Measurements from ENCODE around the gene TERB1.

Gene TERB1

DNA sequence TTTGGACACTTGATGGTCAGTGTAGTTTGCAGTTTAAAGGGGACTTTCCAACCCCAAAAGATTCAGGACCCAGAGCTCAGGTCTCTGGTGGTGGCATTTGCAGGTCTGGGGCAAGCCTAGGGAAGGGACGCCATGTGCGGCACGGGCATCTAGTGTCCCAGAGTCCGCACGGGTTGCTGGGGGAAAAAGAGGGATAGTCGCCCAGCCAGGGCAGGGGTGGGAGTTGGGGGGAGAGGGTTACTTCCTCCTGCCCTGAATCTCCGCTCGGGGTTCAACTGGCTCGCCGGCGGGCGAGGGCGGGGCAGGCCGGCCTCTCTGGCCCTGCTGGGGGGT lies 42.6 kb upstream of the TERB1 start:
- Histone ChIP-seq H3K36me3 (ENCODE audit: control insufficient read depth in 1 of 2, insufficient read depth in 2 of 2, low read length in 2 of 2) (no peaks in the 10 kb centered on the region), H3K9me3 (ENCODE audit: control insufficient read depth in 1 of 2, low read length in 2 of 2) (no peaks in the 10 kb centered on the region), H3K27me3 (ENCODE audit: low read depth, low read length) (peaks cover 20% of the 10 kb centered on the region), H3K27ac (ENCODE audit: low read length) (no peak overlapping the region), H3K4me3 (ENCODE audit: low read depth in 1 of 2, low read length in 2 of 2) (peak overlapping the region in 1 of 2 donors; percentile 77), H3K4me1 (ENCODE audit: control insufficient read depth in 1 of 2, insufficient read depth in 2 of 2, low read length in 2 of 2) (peaks cover 0 to 19% of the 10 kb centered on the region in 2 donors)

DNA sequence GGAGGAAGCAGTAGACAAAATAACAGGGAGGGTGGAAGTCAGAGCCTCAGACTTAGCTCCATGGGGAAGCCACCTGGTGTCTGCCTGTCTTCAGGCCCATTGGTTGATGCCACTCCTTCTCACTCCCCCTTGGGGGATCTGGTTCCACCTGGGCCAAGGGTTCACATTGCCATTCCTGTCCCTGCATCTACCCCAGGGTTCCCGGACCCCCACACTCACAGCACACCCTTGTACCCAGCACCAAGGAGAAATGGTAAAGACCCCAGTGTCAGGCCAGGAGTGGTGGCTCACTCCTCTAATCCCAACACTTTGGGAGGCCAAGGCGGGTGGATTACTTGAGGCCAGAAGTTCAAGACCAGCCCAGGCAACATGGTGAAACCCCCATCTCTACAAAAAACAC lies 41.8 kb upstream of the TERB1 start:
- no peak overlapping the region for H3K27ac ChIP-seq (ENCODE audit: low read length)
- no peak overlapping the region for H3K4me3 ChIP-seq (ENCODE audit: low read depth in 1 of 2, low read length in 2 of 2)
- no peaks in the 10 kb centered on the region for H3K9me3 ChIP-seq (ENCODE audit: control insufficient read depth in 1 of 2, low read length in 2 of 2)
- peaks cover 20% of the 10 kb centered on the region for H3K27me3 ChIP-seq (ENCODE audit: low read depth, low read length)
- no peaks in the 10 kb centered on the region for H3K36me3 ChIP-seq (ENCODE audit: control insufficient read depth in 1 of 2, insufficient read depth in 2 of 2, low read length in 2 of 2)
- peaks cover 0 to 19% of the 10 kb centered on the region in 2 donors for H3K4me1 ChIP-seq (ENCODE audit: control insufficient read depth in 1 of 2, insufficient read depth in 2 of 2, low read length in 2 of 2)

DNA sequence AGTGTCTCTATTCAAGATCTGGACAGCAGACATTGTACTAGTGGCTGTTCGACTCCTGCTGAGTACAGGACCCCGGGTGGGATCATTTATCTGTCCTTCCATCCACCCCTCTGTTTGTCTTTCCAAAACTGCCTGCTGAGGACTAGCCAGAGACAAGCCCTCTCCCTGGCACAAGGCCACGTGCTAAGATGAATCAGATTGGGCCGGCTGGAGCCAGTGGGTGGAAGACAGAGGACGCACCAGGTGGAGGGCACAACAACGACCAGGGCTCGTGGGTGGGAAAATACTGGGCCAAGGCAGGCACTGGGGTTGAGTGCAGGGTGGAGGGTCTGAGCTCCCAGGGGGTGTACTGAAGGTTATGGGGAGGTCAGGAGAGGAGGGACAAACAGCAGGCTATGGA lies 41.4 kb upstream of the TERB1 start:
- Histone ChIP-seq H3K36me3 (ENCODE audit: control insufficient read depth in 1 of 2, insufficient read depth in 2 of 2, low read length in 2 of 2) (no peaks in the 10 kb centered on the region), H3K27ac (ENCODE audit: low read length) (no peak overlapping the region), H3K9me3 (ENCODE audit: control insufficient read depth in 1 of 2, low read length in 2 of 2) (no peaks in the 10 kb centered on the region), H3K4me3 (ENCODE audit: low read depth in 1 of 2, low read length in 2 of 2) (no peak overlapping the region), H3K27me3 (ENCODE audit: low read depth, low read length) (peaks cover 20% of the 10 kb centered on the region), H3K4me1 (ENCODE audit: control insufficient read depth in 1 of 2, insufficient read depth in 2 of 2, low read length in 2 of 2) (peaks cover 0 to 19% of the 10 kb centered on the region in 2 donors)

DNA sequence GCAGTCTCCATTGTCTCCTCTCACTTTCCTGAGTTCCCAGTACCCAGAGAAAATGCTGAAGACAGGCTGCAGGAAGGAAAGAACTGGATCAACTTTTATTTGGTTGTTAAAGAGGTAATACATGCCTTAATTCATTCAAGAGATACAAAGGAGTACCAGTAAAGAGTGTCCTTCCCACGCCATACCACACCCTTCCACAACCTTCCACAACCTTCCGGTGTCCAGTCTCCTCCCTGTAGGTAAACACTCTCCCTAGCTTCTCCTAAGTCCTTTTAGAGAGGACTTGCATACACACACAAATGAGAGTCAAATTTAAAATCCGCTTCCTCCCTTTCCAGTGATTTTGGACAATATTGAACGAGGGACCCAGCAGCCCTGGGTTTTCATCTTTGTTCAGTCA lies 40.0 kb upstream of the TERB1 start:
- Histone ChIP-seq H3K36me3 (ENCODE audit: control insufficient read depth in 1 of 2, insufficient read depth in 2 of 2, low read length in 2 of 2) (no peaks in the 10 kb centered on the region), H3K4me1 (ENCODE audit: control insufficient read depth in 1 of 2, insufficient read depth in 2 of 2, low read length in 2 of 2) (peaks cover 0 to 19% of the 10 kb centered on the region in 2 donors), H3K4me3 (ENCODE audit: low read depth in 1 of 2, low read length in 2 of 2) (no peak overlapping the region), H3K27ac (ENCODE audit: low read length) (no peak overlapping the region), H3K9me3 (ENCODE audit: control insufficient read depth in 1 of 2, low read length in 2 of 2) (no peaks in the 10 kb centered on the region), H3K27me3 (ENCODE audit: low read depth, low read length) (peaks cover 20% of the 10 kb centered on the region)

DNA sequence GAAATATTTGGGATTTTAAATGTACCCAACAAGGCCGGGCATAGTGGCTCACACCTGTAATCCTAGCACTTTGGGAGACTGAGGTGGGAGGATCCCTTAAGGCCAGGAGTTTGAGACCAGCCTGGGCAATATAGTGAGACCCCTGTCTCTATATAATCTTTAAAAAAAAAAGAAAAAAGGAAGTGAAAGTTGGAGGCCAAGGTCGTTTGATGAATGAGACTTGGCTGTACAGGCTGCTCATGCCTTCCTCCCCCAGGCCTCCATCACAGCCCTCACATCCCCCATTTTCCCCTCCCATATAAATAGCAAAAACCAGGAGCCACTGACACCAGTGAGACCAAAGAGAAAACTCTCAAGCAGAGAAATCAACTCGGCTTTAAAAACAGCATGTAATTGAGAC lies 39.5 kb upstream of the TERB1 start:
- Histone ChIP-seq H3K27ac (ENCODE audit: low read length) (no peak overlapping the region), H3K4me1 (ENCODE audit: control insufficient read depth in 1 of 2, insufficient read depth in 2 of 2, low read length in 2 of 2) (peaks cover 0 to 19% of the 10 kb centered on the region in 2 donors), H3K9me3 (ENCODE audit: control insufficient read depth in 1 of 2, low read length in 2 of 2) (no peaks in the 10 kb centered on the region)

DNA sequence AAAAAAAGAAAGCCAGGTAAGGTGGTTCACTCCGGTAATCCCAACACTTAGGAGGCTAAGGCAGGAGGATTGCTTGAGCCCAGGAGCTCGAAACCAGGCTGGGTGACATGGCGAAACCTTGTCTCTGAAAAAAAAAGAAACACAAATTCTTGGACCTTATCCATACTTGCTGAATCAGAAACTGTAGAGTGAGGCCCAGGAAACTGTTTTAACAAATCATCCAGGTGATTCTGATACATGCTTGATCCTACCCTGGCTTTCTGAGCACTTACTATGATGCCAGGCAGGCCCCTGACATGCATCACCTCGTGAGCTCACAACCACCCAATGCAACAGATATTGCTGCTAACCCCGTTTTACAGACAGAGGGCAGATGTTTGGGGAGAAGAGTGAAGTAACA lies 33.4 kb upstream of the TERB1 start:
- H3K36me3 ChIP-seq (ENCODE audit: control insufficient read depth in 1 of 2, insufficient read depth in 2 of 2, low read length in 2 of 2) = no peaks in the 10 kb centered on the region
- H3K9me3 ChIP-seq (ENCODE audit: control insufficient read depth in 1 of 2, low read length in 2 of 2) = no peaks in the 10 kb centered on the region
- H3K27me3 ChIP-seq (ENCODE audit: low read depth, low read length) = no peaks in the 10 kb centered on the region
- H3K4me1 ChIP-seq (ENCODE audit: control insufficient read depth in 1 of 2, insufficient read depth in 2 of 2, low read length in 2 of 2) = peaks cover 0 to 3% of the 10 kb centered on the region in 2 donors
- H3K27ac ChIP-seq (ENCODE audit: low read length) = no peak overlapping the region
- no peak overlapping the region for H3K4me3 ChIP-seq (ENCODE audit: low read depth in 1 of 2, low read length in 2 of 2)

More for the DNA sequence above, 39.5 kb upstream of the TERB1 start:
- peaks cover 20% of the 10 kb centered on the region for H3K27me3 ChIP-seq (ENCODE audit: low read depth, low read length)
- H3K4me3 ChIP-seq (ENCODE audit: low read depth in 1 of 2, low read length in 2 of 2) = no peak overlapping the region
- no peaks in the 10 kb centered on the region for H3K36me3 ChIP-seq (ENCODE audit: control insufficient read depth in 1 of 2, insufficient read depth in 2 of 2, low read length in 2 of 2)

DNA sequence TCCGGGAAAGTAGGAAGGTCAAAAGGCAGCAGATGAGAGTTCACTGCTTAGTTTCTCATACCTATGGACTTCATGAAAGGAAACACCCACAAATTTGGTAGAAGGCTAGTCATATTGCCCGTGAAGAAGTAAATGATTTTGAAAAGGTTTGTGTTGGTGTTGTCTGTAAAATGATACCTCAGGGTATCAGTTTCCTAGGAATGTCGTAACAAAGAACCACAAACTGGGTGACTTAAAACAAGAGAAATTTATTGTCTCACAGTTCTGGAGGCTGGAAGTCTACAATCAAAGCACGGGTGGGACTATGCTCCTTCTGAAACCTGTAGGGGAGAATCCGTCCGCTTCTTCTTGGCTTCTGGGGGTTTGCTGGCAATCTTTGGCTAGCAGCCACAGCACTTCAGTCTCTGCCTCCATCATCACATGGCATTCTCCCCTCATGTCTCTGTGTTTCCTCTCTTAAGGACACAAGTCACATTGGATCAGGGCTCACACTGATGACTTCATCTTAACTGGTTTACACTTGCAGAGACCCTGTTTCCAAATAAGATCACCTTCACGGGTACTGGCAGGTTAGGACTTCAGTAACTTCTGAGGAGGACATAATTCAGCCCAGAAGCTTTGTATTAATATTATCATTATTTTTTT lies 31.4 kb upstream of the TERB1 start:
- Histone ChIP-seq H3K4me1 (ENCODE audit: control insufficient read depth in 1 of 2, insufficient read depth in 2 of 2, low read length in 2 of 2) (peaks cover 0 to 17% of the 10 kb centered on the region in 2 donors), H3K27me3 (ENCODE audit: low read depth, low read length) (no peaks in the 10 kb centered on the region)

DNA sequence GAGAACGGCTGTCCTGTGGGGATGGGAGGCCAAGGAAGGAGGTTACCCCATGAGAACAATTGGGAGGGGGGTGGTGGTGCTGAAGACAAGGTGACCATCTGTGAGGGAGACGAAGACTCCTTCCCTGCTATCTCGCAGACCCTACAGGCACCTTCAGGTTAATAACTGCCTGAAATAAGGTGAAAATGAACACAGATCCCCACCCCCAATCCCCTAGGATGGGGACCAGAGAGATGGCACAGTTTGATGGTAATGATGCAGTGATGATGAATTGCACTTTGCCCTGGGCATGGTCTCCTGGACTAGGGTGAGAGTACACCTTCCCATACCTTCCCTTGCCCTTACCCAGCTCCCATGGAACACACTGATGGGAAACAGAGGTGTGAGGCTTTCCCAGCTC lies 30.8 kb upstream of the TERB1 start:
- peaks cover 0 to 4% of the 10 kb centered on the region in 2 donors for H3K36me3 ChIP-seq (ENCODE audit: control insufficient read depth in 1 of 2, insufficient read depth in 2 of 2, low read length in 2 of 2)
- H3K4me1 ChIP-seq (ENCODE audit: control insufficient read depth in 1 of 2, insufficient read depth in 2 of 2, low read length in 2 of 2) = peaks cover 0 to 17% of the 10 kb centered on the region in 2 donors
- H3K4me3 ChIP-seq (ENCODE audit: low read depth in 1 of 2, low read length in 2 of 2) = no peak overlapping the region
- H3K27ac ChIP-seq (ENCODE audit: low read length) = no peak overlapping the region
- H3K27me3 ChIP-seq (ENCODE audit: low read depth, low read length) = no peaks in the 10 kb centered on the region
- no peaks in the 10 kb centered on the region for H3K9me3 ChIP-seq (ENCODE audit: control insufficient read depth in 1 of 2, low read length in 2 of 2)

More for the DNA sequence above, 31.4 kb upstream of the TERB1 start:
- Histone ChIP-seq H3K27ac (ENCODE audit: low read length) (no peak overlapping the region), H3K36me3 (ENCODE audit: control insufficient read depth in 1 of 2, insufficient read depth in 2 of 2, low read length in 2 of 2) (no peaks in the 10 kb centered on the region), H3K4me3 (ENCODE audit: low read depth in 1 of 2, low read length in 2 of 2) (no peak overlapping the region), H3K9me3 (ENCODE audit: control insufficient read depth in 1 of 2, low read length in 2 of 2) (no peaks in the 10 kb centered on the region)

DNA sequence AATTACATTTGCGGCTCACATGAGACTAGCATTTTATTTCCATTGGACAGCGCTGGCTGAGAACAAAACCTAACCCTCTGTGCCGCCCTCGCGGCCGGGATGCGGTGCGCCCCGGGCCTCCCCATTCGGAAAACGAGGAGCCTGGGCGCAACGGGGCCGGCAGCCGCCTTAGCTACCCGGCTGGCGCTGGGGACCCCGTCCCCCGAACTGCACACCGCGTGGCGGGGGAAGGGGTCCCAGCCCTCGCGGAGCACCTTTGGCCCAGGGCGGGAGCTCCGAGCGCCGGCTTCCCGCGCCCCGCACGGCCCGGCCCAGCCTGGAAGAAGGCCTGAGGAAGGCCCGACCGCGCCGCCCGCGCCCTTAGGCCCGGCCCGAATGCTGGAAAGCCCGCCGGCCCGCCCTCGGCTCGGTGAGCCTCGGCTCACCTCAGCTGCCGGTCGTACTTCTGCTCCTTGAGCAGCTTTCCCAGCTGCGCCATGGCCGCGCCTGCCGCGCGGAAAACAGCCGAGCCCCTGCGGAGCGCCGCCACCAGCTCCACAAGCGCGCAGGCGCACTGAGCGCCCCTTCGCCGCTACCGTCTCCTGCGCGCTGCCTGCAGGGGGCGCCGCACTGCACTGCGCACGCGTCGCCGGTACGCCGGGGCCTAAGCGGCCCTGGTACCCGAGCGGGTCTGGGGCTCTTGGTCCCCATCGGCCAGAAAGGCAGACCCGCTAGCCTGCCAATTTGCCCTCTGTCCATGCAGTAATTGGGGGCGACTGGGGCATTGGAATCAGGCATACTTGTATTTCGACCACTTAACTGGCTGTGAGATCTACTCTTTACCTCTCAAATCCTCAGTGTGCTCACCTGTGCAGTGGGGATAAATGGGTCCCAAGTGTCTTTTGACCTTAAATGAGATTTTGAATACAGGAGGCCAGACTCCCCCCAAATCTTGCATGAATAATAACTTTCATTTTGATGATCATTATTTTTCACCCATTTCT lies 29.3 kb upstream of the TERB1 start, which contains the start of gene NAE1:
Gene NAE1, minus strand, starts transcription at position 555 of the 983 bp plus-strand sequence. Its CDS starts 77 bp downstream, at position 478.
- Histone ChIP-seq H3K4me3 (ENCODE audit: low read depth in 1 of 2, low read length in 2 of 2) (peak within 1 kb of the TSS; percentile 60 to 86), H3K9me3 (ENCODE audit: control insufficient read depth in 1 of 2, low read length in 2 of 2) (no peaks in the 10 kb centered on the region), H3K4me1 (ENCODE audit: control insufficient read depth in 1 of 2, insufficient read depth in 2 of 2, low read length in 2 of 2) (peaks cover 0 to 17% of the 10 kb centered on the region in 2 donors), H3K36me3 (ENCODE audit: control insufficient read depth in 1 of 2, insufficient read depth in 2 of 2, low read length in 2 of 2) (peaks cover 0 to 4% of the 10 kb centered on the region in 2 donors), H3K27me3 (ENCODE audit: low read depth, low read length) (no peaks in the 10 kb centered on the region), H3K27ac (ENCODE audit: low read length) (peak within 1 kb of the TSS; percentile 23)

DNA sequence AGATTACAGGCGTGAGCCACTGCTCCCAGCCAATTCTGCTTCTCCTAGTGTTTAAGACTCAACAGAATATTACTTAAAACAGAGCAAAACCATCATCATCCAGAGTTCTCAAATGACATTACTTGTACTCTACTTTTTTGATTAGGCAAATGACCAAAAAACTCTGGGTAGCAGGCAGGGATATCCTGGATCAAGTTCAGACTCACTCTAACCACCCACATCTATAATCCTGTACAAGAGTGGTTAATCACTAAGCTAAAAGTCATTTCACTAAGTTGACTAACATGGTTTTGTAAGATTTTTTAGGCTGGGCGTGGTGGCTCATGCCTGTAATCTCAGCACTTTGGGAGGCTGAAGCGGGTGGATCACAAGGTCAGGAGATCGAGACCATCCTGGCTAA lies 22.6 kb upstream of the TERB1 start:
- no peaks in the 10 kb centered on the region for H3K9me3 ChIP-seq (ENCODE audit: control insufficient read depth in 1 of 2, low read length in 2 of 2)
- H3K27ac ChIP-seq (ENCODE audit: low read length) = no peak overlapping the region
- H3K4me3 ChIP-seq (ENCODE audit: low read depth in 1 of 2, low read length in 2 of 2) = no peak overlapping the region
- peaks cover 32 to 36% of the 10 kb centered on the region in 2 donors for H3K36me3 ChIP-seq (ENCODE audit: control insufficient read depth in 1 of 2, insufficient read depth in 2 of 2, low read length in 2 of 2)
- H3K4me1 ChIP-seq (ENCODE audit: control insufficient read depth in 1 of 2, insufficient read depth in 2 of 2, low read length in 2 of 2) = peaks cover 0 to 6% of the 10 kb centered on the region in 2 donors
- H3K27me3 ChIP-seq (ENCODE audit: low read depth, low read length) = no peaks in the 10 kb centered on the region

DNA sequence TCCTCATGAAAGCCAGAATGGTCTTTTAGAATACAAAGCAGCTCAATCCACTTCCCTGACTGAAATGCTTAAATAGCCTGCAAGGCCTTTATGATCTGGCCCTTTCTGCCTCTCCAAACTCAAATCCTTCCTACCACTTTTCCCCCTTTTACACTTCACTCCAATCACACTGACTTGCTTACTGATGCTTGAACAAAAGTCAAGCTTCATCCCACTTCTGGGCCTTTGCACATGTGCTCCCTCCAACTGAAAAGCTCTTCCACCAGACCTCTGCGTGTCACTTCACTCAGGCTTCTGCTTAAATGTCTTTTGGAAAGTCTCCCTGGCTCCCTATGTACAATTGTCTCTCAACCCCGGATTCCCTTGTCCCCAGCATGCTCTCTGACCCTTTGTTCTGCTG lies 13.3 kb upstream of the TERB1 start:
- H3K27ac ChIP-seq (ENCODE audit: low read length) = no peak overlapping the region
- H3K36me3 ChIP-seq (ENCODE audit: control insufficient read depth in 1 of 2, insufficient read depth in 2 of 2, low read length in 2 of 2) = peaks cover 51 to 84% of the 10 kb centered on the region in 2 donors

More for the DNA sequence above, 13.3 kb upstream of the TERB1 start:
- Histone ChIP-seq H3K9me3 (ENCODE audit: control insufficient read depth in 1 of 2, low read length in 2 of 2) (no peaks in the 10 kb centered on the region), H3K27me3 (ENCODE audit: low read depth, low read length) (no peaks in the 10 kb centered on the region), H3K4me3 (ENCODE audit: low read depth in 1 of 2, low read length in 2 of 2) (no peak overlapping the region), H3K4me1 (ENCODE audit: control insufficient read depth in 1 of 2, insufficient read depth in 2 of 2, low read length in 2 of 2) (no peaks in the 10 kb centered on the region)

Measured in muscle layer of duodenum (tissue), 2 donors.